ENCODE results near the gene CACNG6. TPM values are rescaled to one million over a fixed set of nuclear protein-coding genes. Genes with fewer than 3 reads are reported as not detected.

Gene CACNG6
- polyA plus RNA-seq, 1 of the 3 experiments (the other 2 are of a cell fraction) = 1.2 TPM

GRCh38 chr19:54026656-54027055 is 35.2 kb downstream of the CACNG6 start:
- Histone ChIP-seq H3K9ac (no peak overlapping the region), H3K27me3 (ENCODE audit: insufficient read depth) (no peaks in the 10 kb centered on the region), H3K36me3 (replicated peaks in 1 of 2; ENCODE audit: control insufficient read depth in 1 of 2, insufficient read depth in 2 of 2, low read length in 1 of 2) (no peaks in the 10 kb centered on the region), H3K9me3 (no peaks in the 10 kb centered on the region), H3K9me2 (no peaks in the 10 kb centered on the region), H3K79me2 (ENCODE audit: insufficient read depth) (no peaks in the 10 kb centered on the region), H3K4me1 (ENCODE audit: control insufficient read depth in 1 of 2, insufficient read depth in 2 of 2, low read depth in 1 of 2, low read length in 1 of 2) (no peaks in the 10 kb centered on the region), H4K20me1 (ENCODE audit: insufficient read depth) (no peaks in the 10 kb centered on the region), H3K4me3 (ENCODE audit: low read depth in 2 of 2, low read length in 1 of 2) (no peak overlapping the region), H3F3A (replicated peaks; ENCODE audit: insufficient read depth) (peaks cover 13% of the 10 kb centered on the region), H2AFZ (ENCODE audit: low read depth) (no peak overlapping the region), H3K27ac (ENCODE audit: low read depth in 2 of 2, low read length in 1 of 2) (no peak overlapping the region), H3K4me2 (no peak overlapping the region)
- ChIA-PET CTCF (interaction anchor here (0.6 to 7.2 kb wide), 6 partner anchors 9 to 234 kb away, joined by 3 to 128 read pairs (median 24); no protein-coding TSS in a partner anchor), POLR2A (no interaction called here)
- WGBS (ENCODE audit: low lambda C conversion rate) = 47% methylated on average over 7 of the region's 7 CpGs
- no peak for TF ChIP-seq ZBTB33 (IDR thresholded peaks at IDR 0.05; ENCODE audit: borderline replicate concordance, low read depth)
- no peak for TF ChIP-seq NRF1 (IDR thresholded peaks at IDR 0.05; ENCODE audit: low read depth, low read length)
- TF ChIP-seq RCOR1 (IDR thresholded peaks at IDR 0.05; ENCODE audit: low read length) = no peak
- TF ChIP-seq CHD2 (IDR thresholded peaks at IDR 0.05; ENCODE audit: low read length, partially characterized antibody) = no peak
- no peak for TF ChIP-seq POLR2AphosphoS5 (IDR thresholded peaks at IDR 0.05; ENCODE audit: low read depth, low read length)
- no peak for TF ChIP-seq USF1 (IDR thresholded peaks at IDR 0.05; ENCODE audit: borderline replicate concordance, low read depth)
- no peak for TF ChIP-seq YY1 (IDR thresholded peaks at IDR 0.05; ENCODE audit: low read depth)
- no peak for TF ChIP-seq TCF12 (IDR thresholded peaks at IDR 0.05)
- DNase-seq = no peak

- Histone ChIP-seq H2AFZ (ENCODE audit: low read depth) (no peak overlapping the region), H3K9me2 (no peaks in the 10 kb centered on the region), H3K36me3 (replicated peaks in 1 of 2; ENCODE audit: control insufficient read depth in 1 of 2, insufficient read depth in 2 of 2, low read length in 1 of 2) (no peaks in the 10 kb centered on the region), H3K4me2 (no peak overlapping the region), H3K27ac (ENCODE audit: low read depth in 2 of 2, low read length in 1 of 2) (no peak overlapping the region), H3K9me3 (no peaks in the 10 kb centered on the region), H3F3A (replicated peaks; ENCODE audit: insufficient read depth) (peaks cover 13% of the 10 kb centered on the region), H3K4me1 (ENCODE audit: control insufficient read depth in 1 of 2, insufficient read depth in 2 of 2, low read depth in 1 of 2, low read length in 1 of 2) (no peaks in the 10 kb centered on the region), H3K4me3 (ENCODE audit: low read depth in 2 of 2, low read length in 1 of 2) (no peak overlapping the region), H4K20me1 (ENCODE audit: insufficient read depth) (no peaks in the 10 kb centered on the region), H3K27me3 (ENCODE audit: insufficient read depth) (no peaks in the 10 kb centered on the region), H3K9ac (no peak overlapping the region), H3K79me2 (ENCODE audit: insufficient read depth) (no peaks in the 10 kb centered on the region)
- WGBS (ENCODE audit: low lambda C conversion rate) = 68% methylated on average over 3 of the region's 3 CpGs
- ChIA-PET POLR2A (no interaction called here), CTCF (interaction anchor here (0.6 to 5.2 kb wide), 45 partner anchors 8 to 297 kb away, joined by 3 to 54 read pairs (median 4); partner anchors contain the start of genes CACNG7 and PRKCG)
- no peak for DNase-seq
- TF ChIP-seq FOXJ3 (CRISPR knock-in tag; IDR thresholded peaks at IDR 0.05) = no peak
- TF ChIP-seq ELF1 (IDR thresholded peaks at IDR 0.05) = no peak
- no peak for TF ChIP-seq GATA2 (CRISPR knock-in tag; IDR thresholded peaks at IDR 0.05)
- no peak for TF ChIP-seq SMC3 (IDR thresholded peaks at IDR 0.05; ENCODE audit: low read depth, low read length)
- no peak for TF ChIP-seq RAD21 (IDR thresholded peaks at IDR 0.05; ENCODE audit: low read length)
- TF ChIP-seq MXI1 (IDR thresholded peaks at IDR 0.05; ENCODE audit: low read depth, low read length) = no peak
- no peak for TF ChIP-seq MAX (IDR thresholded peaks at IDR 0.05; ENCODE audit: low read depth)
- TF ChIP-seq GABPA (IDR thresholded peaks at IDR 0.05; ENCODE audit: low read depth) = no peak
- TF ChIP-seq MEF2A (IDR thresholded peaks at IDR 0.05; ENCODE audit: borderline replicate concordance, low read depth) = no peak
- TF ChIP-seq USF1 (IDR thresholded peaks at IDR 0.05; ENCODE audit: borderline replicate concordance, low read depth) = no peak
- TF ChIP-seq RCOR1 (IDR thresholded peaks at IDR 0.05; ENCODE audit: low read length) = no peak
- no peak for TF ChIP-seq EZH2phosphoT487 (IDR thresholded peaks at IDR 0.05; ENCODE audit: borderline replicate concordance, low read depth)
Measured at GRCh38 chr19:54029301-54029700, 37.9 kb downstream of the CACNG6 start.

All from SK-N-SH (cell line).